NOMO-1 treated with DMSO at 0.1 percent for 48 hours (cell line): ENCODE measurements around the gene ANXA11.
"Not testable (repeated sequence)": the region's sequence is repeated elsewhere in the genome, so short reads cannot be mapped to it uniquely, and the experiment has no call there.

Experiments
- DNase-seq: peaks from one replicate; lab custom pipeline; 2025; ENCODE audit not compliant: unreplicated experiment; lab: John Stamatoyannopoulos, UW

Gene ANXA11

DNA sequence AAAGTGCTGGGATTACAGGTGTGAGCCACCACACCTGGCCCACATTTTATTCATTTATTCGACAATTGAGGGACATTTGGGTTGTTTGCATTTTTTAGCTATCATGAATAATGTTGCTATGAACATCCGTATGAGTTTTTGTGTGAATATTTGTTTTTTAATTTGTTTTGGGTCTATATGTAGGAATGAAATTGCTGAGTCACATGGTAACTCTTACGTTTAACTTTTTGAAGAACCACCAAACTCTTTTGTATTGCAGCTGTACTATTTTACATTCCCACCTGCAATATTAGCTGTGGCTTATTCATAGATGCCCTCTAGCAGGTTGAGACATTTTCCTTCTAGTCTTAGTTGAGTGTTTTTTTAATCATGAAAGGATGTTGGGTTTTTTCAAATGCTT is 58.4 kb downstream of the ANXA11 start:
- no peak for DNase-seq

DNA sequence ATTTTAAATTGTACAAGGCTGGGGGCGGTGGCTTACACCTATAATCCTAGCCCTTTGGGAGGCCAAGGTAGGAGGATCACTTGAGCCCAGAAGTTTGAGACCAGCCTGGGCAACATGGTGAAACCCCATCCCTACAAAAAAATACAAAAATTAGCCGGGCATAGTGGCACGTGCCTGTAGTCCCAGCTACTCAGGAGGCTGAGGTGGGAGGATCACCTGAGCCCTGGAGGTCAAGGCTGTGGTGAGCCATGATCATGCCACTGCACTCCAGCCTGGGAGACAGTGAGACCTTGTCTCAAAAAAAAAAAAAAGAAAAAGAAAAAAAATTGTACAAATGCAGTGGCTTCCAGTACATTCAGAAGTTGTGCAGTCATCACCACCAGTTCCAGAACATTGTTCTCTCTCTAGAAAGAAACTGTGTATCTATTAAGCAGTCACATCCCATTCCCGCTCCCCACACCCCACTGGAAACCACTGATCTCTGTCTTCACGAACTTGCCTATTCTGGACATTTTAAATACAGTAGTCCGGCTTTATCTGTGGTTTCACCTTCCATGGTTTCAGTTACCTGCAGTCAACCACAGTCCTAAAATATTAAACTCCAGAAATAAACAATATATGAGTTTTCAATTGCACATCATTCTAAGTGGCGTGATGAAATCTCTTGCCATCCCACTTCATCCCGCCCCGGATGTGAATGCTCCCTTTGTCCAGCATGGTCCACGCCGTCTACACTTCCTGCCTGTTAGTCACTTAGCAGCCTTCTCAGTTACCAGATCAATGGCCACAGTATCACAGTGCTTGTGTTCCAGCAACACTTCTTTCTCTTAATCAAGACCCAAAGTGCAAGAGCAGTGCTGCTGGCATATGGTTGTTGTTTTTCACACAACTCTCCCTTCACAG is 59.7 kb downstream of the ANXA11 start:
- not testable (repeated sequence) for DNase-seq

DNA sequence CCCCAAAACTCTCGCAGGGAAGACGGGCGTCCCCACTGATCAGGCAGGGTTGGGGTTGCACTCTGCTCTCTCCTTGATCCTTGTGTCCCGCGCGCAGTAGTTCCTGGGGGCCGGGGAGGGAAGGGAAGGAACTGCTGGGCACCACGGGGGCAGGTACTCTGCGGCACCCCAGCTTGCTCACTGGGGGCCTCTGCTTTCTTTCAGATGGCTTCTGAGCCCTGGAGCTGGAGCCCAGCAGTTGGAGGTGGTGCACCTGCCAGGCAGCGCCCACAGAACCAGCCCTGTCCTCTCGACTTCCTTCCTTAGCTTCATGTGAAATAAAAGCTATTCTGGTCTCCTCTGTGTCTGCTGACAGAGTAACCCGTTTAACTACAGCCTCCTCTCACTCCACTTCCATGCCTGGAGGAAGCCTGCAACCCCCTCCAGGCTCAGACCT is 60.6 kb downstream of the ANXA11 start:
- no peak for DNase-seq

DNA sequence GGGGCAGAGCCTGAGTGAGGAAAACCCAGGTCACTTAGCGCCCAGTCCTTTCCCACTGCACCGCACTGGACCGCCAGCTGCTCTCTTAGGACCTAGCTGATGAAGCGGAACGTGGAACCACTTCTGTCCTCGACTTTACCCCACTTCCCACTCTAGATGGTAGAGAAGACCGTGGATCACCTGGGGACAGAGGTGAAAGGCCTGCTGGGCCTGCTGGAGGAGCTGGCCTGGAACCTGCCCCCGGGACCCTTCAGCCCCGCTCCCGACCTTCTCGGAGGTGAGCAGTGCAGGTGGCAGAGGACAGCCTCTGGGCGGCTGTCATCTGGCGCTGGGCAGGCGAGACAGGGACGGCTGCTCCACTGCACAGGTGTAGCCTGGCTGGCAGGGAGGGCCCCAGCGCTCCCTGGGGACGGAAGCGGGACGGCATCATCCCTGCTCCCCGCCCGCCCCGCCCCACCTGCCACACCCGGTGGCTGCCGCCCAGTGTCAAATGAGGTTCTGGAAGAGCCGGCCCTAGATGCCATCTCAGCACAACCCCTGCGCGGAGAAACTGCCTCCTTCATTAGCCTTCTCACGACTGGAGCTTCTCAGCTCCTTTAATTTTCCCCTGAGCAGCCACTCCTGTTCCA is 61.2 kb downstream of the ANXA11 start:
- peak; percentile 48 for DNase-seq

DNA sequence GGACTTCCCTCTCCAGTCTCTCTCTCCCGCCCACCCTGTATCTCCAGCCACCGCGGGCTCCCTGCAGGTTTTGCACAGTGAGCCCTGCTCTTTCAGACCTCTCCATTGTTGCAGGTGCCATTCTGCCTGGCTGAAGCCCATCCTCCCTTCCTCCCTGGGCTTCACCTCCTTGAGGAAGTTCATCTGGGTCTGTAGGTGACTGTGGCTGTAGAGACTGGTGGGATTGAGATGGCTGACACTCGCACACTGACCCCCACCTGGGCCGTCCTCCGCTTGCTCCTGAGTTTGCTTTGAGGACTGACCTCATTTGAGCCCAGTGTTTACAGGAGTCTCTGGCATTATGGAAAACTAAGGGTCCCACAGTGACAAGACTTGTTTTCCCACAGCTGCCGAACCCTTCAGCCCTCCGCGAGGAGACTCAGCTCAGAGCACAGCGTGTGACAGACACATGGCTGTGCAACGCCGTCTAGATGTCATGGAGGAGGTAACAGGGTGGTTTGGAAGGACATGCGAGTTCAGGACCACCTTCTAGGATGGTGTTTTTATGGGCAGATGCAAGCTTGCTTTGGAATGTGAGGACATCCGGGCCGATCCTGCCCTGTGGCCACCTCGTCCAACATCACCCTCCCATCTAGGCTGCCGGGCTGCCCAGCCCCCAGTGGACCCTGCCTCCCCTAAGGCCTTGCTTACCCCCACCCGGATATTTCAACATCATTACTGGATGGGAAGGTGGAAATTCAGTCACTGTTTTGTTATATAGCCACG is 63.5 kb downstream of the ANXA11 start:
- DNase-seq, result no peak

DNA sequence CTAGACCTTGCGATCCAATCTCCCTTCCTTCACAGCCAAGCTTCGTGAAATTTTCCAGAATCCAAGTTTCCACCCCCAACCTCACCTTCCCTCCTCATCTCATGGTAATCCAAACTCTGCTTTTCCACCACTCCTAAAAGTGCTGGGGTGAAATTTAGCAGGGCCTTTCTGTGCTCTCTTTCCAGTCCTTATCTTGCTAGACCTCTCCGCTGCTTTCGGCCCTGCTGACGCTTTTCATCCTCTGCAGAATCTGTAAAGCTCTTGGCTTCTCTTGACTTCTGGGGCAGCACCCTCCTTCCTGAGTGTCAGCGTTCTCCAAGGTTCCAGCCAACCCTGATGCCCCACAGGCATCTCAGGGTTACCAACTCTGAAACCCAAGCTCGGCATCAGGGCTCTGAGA is 65.1 kb downstream of the ANXA11 start:
- no peak for DNase-seq

DNA sequence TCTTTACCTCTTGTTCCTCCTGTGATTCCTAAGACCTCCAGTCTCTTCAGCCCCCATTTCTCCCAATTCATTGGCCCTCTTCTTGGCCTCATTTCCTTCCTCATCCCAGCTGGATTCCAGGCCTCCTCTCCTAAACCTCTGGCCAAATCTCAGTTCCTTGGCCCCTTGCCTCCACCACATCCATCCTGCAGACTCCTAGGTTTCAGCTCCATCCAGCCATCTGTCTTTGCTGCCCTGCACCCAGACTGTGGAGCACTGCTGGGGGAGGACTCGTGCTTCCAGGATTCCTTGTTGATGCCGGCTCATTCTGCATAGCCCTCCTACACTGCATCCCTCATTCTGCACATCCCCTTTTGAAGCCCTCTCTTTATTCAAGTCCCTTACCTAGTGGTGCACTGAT is 66.1 kb downstream of the ANXA11 start:
- DNase-seq, result no peak

DNA sequence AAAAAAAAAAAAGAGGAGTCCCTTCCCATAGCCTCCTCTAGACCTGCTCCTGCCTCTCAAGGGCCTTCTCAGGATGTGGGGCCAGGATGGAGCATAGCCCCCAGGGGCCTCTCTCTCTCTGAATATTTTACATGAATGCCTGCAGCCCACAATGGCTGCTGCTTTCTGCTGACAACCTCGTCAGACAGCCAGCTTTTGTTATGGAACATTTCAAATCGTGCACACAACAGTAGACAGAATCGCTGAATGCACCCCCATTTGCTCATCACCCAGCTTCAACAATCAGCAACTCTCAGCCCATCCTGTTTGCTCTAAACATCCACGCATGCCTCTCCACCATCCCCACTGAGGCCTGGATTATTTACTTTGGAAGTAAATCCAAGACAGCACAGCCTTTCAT is 67.4 kb downstream of the ANXA11 start:
- DNase-seq, result no peak

DNA sequence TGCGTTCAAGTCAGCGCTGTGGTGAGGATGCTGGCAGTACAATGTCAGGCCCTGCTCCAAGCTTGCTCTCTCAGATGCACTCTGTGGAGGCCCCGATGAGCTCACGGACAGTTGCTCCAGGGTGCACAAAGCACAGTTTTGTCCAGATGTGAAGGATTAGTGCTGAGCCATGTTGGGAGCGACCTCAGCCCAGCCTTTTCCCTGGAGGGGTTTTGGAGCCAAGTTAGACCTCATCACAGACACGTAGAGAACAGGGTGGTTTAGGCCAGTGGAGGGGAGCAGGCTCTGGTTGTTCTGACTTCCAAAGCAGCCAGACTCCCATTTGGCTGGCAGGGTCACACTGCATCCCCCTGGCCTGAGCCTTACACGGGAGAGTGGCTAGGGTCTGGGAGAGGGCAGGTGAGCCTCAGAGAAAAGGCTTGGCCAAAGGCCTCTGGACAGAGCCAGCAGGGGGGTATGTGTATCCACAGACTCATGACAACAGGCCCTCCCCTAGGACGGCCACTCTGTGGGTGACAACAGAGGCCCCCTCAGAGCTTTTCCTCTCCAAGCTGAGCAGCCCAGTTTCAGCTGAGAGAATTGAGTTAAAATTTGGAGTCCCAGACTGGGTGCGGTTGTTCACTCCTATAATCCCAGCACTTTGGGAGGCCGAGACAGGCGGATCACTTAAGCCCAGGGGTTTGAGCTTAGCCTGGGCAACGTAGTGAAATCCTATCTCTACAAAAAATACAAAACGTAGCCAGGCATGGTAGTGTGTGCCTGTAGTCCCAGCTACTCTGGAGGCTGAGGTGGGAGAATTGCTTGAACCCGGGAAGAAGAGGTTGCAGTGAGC is 68.1 kb downstream of the ANXA11 start:
- DNase-seq, result no peak

DNA sequence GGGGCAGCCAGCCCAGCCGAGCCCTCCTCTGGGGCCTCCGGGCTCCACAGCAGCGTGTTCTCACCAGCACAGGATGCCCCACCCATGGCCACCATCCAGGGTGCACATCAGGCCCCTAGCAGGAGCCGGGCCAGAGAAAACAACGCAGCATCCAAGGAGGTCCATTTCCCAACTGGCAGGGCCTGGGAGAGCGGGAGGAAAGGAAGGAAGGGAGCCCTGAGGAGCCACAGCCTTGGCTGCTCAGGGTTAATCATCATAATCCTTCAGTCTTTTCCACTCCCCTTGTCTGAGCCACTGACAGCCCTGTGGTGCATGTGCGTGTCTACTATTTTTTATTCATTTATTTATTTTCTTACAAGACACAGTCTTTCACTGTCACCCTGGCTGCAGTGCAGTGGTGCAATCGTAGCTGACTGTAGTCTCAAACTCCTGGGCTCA is 69.2 kb downstream of the ANXA11 start:
- no peak for DNase-seq

DNA sequence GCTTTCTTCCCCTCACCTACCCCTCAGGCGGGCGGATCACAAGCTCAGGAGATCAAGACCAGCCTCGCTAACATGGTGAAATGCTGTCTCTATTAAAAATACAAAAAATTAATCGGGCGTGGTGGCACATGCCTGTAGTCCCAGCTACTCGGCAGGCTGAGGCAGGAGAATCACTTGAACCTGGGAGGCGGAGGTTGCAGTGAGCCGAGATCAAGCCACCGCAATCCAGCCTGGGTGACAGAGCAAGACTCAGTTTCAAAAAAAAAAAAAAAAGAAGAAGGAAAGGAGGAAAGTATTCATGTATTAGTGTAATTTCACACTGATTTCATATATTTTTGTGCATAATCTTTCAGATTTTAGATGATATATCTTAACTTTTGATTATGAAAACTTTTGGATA is 71.7 kb downstream of the ANXA11 start:
- not testable (repeated sequence) for DNase-seq

DNA sequence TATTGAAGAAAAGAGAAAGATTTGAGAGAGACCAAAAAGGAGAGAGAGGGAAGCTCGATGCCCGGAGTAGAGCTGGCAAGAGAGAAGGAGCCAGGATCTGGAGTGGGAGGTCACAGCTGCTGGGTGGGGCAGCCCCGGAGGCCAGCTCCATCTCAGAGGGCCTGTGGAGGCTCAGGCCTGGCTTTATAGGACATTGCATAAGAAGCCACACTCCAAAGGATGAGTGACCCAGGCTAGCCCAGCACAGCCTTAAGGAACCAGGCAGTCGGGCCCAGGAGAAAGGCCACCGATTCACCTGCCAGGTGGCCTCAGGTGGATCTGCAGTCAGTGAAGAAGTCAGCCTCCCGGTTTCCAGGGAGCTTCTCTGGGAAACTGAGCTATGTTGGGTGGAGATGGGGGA is 72.1 kb downstream of the ANXA11 start:
- DNase-seq, result no peak

DNA sequence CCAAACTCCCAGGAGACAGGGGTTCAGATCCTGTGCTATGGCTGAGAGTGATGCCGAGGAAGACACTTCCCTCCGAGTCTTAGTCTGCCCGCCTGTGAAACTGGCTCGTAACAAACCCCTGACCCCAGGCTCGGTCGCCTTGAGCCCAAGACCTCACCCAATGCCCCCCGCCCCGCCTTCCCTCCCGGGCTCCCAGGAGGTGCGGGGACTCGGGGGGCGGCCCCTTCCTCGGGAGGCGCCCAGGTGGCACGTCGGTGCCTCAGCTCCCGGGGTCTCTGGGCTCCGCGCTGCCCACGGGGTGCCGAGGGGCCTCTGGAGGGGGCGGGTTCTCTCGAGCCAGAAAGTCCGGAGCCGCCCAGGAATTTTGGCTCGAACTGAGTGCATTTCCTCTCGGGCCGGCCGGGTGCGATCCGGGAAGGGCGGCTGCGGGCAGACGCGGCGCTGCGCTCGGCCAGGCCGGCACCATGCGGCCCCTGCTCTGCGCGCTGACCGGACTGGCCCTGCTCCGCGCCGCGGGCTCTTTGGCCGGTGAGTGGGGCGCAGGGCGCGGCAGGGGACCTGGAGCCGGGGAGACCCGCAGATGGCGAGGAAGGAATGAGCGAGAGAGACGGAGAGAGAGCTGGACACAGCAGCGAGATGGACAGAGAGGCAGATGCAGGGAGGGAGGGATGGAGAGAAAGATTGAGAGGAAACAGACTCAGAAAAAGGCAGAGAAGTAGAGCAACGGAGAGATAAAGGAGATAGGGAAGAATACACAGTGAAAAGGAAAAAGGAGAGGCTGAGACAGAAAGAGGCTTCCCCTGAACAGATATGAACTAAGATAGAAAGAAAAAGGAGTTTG is 72.8 kb downstream of the ANXA11 start, which contains the start of gene PLAC9:
PLAC9 (plus strand) TSS at position 432 of the 841 bp plus-strand sequence; CDS start at position 465, 33 bp downstream.
- DNase-seq, result no peak

DNA sequence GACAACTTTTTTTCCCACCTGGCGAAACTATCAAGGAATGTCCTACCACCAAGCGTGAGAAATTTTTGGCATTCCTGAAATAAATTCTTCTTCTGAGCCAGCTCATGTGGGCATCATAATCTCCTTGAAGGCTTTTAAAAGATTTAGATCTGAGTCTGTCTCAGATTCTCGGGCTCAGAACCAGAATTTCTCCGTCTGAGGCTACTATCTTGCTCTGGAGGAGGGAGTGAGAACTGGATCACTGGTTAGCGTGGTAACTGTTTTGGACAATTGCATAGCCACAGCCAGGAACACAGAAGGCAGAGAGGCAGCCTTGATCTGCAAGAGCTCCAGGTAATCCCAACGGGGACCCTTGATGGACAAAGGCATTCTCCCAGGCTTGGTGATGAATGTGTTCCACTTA is 73.8 kb downstream of the ANXA11 start:
- no peak for DNase-seq

DNA sequence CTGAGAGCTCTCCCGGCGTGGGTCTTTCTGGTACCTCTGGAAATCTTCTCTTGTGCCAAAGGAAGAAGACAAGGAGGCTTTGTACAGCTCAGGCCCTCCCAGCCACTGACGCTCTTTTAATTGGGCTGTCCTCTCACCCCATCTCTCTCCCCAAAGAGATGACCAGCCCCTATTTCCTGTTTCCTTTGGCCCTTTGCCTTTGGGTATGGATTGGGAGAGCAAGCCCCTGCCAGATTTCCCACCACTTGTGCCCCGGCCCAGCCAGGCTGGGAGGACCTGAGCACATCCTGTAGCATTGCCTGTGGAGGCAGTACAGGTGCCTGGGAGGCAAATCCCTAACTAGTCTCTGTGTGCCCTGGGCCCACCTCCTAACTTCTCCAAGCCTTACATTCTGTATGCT is 78.5 kb downstream of the ANXA11 start:
- no peak for DNase-seq

DNA sequence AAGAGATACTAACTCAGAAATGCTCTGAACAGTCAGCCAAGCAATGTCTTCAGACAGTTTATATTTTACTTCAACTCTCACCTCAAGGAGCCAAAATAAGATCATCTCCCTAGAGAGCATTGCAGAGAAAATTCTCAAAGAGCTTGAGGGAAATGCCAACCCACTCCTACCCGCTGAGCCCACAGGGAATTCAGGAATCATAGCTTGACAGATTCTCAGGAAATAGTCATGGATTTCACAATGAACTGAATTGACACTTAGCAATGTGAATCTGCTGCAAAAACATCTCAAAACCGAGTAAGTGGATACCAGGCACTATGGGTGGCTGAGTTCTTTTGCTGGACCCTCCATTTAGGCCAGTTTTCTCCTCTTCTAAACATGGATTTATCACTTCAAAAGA is 82.6 kb downstream of the ANXA11 start:
- DNase-seq, result no peak

DNA sequence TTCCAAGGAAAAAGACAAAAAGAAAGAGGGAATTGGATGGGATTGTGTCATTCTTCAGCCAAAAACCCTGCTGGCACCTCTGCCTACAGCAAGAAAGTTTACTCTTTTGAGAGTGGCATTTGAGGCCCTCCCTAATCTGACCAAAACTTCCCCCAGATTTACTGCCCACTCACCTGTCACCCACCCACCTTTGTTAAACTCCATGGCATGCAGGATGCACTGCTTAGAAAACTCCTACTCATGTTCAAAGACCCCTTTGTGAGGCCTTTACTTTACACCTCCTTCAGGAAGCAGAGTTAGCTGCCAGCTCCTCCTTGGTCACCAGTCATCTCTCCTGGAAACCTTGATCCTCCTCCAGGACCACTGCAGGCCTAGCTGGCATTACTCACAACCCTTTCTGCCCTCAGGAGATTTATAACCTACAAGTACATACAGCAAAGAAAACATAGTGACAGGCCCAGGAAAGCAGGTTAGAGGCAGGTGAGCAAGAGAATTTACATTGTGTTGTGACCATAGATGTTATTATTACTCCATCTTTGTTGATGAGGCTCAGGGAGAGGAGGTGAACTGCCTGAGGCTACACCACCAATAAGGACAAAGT is 83.1 kb downstream of the ANXA11 start:
- no peak for DNase-seq

DNA sequence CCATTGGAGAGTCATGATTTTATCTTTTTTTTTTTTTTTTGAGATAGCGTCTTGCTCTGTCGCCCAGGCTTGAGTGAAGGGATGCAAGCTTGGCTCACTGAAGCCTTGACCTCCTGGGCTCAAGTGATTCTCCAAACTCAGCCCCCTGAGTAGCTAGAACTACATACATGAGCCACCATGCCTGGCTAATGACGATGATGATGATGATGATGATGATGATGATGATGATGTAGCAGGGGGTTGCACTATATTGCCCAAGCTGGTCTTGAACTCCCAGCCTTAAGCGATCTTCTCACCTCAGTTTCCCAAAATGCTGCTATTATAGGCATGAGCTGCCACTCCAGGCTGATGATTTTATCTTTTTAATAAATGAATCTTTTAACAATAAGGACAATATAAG is 86.7 kb downstream of the ANXA11 start:
- DNase-seq, result no peak

DNA sequence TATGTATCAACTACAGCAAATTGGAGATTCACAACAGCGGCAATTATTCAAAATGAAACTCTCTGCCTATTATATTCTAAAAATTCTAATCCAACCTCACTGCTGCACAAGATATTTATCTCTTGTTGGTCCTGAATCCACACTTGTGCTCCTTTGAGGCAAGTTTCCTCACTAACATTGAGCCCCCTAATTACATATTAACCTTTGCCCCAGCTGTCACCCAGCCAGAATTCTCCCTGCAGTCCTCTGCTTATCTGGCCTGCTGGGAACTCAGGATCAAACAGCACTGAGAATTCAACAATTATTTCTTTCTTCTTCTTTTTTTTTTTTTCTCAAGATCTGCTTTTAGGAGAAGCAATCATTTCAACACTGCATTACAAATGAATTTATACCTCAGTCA is 94.4 kb downstream of the ANXA11 start:
- DNase-seq, result no peak
